ENCODE results near the gene PRRT3.

DNA sequence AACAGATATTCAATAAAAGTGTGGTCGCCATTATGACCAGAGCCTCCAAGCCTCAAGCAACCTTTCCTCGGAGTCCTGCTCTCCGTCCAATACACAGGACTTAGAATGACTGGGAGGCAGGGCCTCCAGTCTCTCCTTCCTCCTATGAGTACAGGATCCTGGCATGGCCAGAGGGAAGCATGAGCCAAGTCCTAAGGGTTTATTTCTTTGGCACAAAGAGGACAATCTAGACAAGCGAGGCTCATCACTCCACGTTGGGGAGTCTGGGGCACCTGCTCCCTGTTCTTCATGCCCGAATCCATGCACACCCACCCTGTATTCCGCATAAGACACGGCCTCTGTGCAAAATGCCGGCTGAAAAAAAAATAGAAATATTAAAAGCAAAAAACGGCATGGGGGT, 6.8 kb downstream of the PRRT3 start:
- TF ChIP-seq, protein P1, sequence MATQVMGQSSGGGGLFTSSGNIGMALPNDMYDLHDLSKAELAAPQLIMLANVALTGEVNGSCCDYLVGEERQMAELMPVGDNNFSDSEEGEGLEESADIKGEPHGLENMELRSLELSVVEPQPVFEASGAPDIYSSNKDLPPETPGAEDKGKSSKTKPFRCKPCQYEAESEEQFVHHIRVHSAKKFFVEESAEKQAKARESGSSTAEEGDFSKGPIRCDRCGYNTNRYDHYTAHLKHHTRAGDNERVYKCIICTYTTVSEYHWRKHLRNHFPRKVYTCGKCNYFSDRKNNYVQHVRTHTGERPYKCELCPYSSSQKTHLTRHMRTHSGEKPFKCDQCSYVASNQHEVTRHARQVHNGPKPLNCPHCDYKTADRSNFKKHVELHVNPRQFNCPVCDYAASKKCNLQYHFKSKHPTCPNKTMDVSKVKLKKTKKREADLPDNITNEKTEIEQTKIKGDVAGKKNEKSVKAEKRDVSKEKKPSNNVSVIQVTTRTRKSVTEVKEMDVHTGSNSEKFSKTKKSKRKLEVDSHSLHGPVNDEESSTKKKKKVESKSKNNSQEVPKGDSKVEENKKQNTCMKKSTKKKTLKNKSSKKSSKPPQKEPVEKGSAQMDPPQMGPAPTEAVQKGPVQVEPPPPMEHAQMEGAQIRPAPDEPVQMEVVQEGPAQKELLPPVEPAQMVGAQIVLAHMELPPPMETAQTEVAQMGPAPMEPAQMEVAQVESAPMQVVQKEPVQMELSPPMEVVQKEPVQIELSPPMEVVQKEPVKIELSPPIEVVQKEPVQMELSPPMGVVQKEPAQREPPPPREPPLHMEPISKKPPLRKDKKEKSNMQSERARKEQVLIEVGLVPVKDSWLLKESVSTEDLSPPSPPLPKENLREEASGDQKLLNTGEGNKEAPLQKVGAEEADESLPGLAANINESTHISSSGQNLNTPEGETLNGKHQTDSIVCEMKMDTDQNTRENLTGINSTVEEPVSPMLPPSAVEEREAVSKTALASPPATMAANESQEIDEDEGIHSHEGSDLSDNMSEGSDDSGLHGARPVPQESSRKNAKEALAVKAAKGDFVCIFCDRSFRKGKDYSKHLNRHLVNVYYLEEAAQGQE (IDR thresholded peaks at IDR 0.05; ENCODE audit: unreplicated experiment), result no peak
- TF ChIP-seq, protein P2, sequence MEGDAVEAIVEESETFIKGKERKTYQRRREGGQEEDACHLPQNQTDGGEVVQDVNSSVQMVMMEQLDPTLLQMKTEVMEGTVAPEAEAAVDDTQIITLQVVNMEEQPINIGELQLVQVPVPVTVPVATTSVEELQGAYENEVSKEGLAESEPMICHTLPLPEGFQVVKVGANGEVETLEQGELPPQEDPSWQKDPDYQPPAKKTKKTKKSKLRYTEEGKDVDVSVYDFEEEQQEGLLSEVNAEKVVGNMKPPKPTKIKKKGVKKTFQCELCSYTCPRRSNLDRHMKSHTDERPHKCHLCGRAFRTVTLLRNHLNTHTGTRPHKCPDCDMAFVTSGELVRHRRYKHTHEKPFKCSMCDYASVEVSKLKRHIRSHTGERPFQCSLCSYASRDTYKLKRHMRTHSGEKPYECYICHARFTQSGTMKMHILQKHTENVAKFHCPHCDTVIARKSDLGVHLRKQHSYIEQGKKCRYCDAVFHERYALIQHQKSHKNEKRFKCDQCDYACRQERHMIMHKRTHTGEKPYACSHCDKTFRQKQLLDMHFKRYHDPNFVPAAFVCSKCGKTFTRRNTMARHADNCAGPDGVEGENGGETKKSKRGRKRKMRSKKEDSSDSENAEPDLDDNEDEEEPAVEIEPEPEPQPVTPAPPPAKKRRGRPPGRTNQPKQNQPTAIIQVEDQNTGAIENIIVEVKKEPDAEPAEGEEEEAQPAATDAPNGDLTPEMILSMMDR (conservative IDR thresholded peaks at IDR 0.05; ENCODE audit: low read depth in 2 of 2), result no peak
- TF ChIP-seq POLR2AphosphoS5 (IDR thresholded peaks at IDR 0.05; ENCODE audit: low read depth), result no peak
- no peak for TF ChIP-seq JUNB (IDR thresholded peaks at IDR 0.05; ENCODE audit: unreplicated experiment)
- TF ChIP-seq EZH2 (IDR thresholded peaks at IDR 0.05; ENCODE audit: low read depth, unreplicated experiment), result no peak
- no peak for TF ChIP-seq EZH2phosphoT487 (IDR thresholded peaks at IDR 0.05; ENCODE audit: unreplicated experiment)
- TF ChIP-seq CREB1 (CRISPR knock-in tag; IDR thresholded peaks at IDR 0.05; ENCODE audit: low read depth), result no peak
- no peak for TF ChIP-seq ZNF331 (CRISPR knock-in tag; IDR thresholded peaks at IDR 0.05; ENCODE audit: low read depth)
- no peak for TF ChIP-seq STAT1 (IDR thresholded peaks at IDR 0.05; ENCODE audit: unreplicated experiment)
- no peak for TF ChIP-seq ZNF114 (CRISPR knock-in tag; IDR thresholded peaks at IDR 0.05)
